OCI-M1 (cell line): ENCODE data around the gene OSBPL5.

Source experiments
- DNase-seq: peaks from one replicate; lab custom pipeline; 2025; lab: John Stamatoyannopoulos, UW

The OSBPL5 gene

DNA sequence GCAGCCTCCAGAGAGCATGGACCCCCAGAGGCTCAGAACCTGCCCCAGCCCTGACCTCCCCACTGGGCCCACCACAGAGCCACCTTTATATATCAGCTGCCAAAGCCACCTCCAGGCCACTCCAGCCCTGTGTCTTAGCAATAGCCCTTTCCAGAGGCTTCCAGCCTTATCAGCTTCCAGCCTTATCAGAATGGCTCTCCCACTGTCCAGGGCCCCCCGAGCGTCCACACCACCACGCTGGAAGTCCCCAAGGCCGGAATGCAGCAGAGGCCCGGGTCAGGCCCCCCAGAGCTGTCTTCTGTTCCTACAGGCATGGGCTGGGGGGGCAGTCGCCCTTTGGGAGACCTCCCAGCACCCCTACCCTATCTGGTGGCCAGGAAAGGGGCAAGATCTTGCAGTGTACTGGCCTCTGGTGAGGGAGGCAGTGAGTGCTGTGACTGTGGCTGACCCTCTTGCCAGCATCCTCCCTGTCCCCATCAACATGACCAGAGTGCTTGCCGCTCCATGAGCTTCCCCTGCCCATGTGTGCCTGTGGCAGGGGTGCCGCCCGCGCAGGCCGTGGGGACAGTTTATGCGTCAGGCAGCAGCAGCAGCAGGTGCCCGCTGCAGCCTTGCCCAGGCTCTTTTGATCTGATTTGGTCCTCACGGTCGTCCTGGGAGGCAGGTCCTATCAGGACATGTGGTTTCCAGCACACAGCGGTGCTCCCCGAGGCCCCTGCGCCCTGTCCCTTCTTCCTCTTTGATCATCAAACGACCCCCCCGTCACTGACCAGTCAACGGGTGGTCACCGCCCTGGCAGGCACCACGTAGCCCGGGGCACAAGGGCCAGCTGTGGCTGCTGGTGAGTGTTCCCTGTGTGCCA lies 15.9 kb downstream of the OSBPL5 start:
- no peak for DNase-seq

- DNase-seq, result no peak
Observed at GRCh38 chr11:3148255-3148989, 16.7 kb downstream of the OSBPL5 start.

GRCh38 chr11:3147626-3148025 lies 17.5 kb downstream of the OSBPL5 start:
- DNase-seq, result no peak

DNA sequence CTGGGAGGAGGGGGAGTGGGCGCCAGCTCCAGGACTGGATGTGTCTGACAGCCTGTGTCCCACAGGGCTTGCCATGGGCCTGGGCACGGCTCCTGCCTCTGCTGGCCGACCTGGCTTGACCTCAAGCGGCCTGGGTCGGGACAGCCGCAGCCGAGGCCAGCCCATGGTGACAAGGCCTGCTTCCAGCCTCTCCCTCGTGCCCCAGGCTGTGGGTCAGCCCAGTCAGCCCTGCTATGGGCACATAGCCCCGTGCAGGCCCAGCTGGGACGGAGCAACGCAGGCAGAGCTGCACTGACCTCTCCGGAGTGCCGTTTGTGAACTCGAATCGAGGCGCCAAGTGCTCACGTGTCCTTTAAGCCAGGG lies 17.9 kb downstream of the OSBPL5 start:
- no peak for DNase-seq

- DNase-seq, result no peak
Observed at GRCh38 chr11:3146612-3147256, 18.4 kb downstream of the OSBPL5 start.

GRCh38 chr11:3145206-3145520 lies 19.9 kb downstream of the OSBPL5 start:
- no peak for DNase-seq

GRCh38 chr11:3144296-3145205 lies 20.6 kb downstream of the OSBPL5 start:
- DNase-seq, result no peak

DNA sequence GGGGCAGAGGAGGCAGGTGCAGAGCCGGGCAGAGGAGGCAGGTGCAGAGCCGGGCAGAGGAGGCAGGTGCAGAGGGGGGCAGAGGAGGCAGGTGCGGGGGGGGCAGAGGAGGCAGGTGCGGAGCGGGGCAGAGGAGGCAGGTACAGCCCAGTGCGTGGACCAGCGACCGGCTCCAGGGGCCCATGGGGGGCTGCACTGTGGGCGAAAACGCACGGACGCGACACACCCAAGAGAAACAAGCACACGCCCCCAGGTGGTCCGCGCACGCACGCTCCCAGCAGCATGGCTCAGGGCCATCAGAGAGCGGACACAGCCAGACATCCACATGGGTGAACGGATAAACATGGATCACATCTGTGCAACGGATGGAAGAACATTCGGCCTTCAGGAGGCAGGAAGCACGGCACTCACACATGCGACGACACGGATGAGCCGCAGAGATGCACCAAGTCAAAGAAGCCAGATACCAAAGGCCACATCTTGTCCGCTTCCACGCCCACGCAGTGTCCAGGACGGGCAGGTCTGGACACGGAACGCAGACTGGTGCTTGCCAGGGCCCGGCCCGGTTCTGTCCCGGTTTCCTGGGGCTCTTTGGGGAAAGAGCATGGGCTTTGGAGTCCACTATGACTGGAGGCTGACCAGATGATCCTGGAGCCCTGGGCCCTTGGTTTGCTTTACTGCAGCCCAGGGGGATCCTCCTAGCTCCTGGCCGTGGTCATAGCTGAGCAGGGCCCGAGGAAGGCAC lies 21.8 kb downstream of the OSBPL5 start:
- no peak for DNase-seq

DNA sequence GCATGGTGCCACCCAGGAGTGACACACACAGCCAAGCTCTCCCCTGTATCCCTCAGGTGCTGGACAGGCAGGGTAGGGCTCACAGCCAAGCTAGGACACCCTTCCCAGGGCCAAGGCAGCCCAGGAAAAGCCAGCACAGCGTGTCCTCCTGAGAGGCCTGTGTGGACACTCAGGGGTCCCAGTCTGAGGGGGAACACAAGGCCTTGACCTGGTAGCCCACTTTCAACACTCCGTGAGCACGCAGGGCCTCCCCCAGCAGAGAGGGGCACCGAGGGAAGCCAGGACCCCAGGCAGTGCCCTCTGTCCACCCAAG lies 24.9 kb downstream of the OSBPL5 start:
- no peak for DNase-seq

DNA sequence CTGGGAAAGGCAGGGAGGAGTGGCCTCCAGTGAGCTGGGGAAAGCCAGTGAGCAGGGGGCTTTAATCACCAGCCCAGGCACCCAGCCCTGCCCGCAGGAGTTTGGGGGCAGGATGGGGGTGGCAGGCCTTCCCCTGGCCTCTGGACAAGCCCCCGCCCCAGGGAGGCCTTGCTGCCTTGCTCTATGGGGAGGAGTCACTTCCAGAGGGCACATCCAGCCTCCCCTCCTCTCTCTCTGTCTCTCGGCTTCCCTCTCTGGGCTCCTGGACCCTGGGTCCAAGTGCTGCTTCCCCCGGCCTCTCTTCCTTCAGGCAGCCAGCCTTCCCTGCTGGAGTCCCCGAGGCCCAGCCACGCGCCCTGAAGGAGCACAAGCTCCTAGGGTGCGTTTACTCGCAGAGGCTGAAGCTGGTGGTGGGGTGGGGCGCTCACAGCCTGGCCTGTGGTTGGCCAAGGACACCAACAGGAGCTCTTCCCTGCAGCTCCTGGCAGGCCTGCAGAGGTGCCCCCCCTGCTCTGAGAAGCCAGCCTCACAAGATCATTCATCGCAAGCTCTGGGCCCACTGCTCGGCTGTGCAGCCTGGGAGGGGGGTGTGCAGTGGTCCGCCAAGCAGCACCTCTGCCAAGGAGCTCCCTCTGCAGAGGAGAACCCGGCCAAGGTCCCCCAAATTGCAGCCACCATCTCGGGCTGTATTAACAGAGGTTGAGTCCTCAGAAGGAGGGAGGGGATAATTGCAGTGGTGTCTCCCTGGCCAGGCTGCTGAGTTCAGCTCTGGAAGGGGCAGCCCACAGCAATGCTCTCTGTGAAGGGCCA lies 25.4 kb downstream of the OSBPL5 start:
- DNase-seq, result no peak

DNA sequence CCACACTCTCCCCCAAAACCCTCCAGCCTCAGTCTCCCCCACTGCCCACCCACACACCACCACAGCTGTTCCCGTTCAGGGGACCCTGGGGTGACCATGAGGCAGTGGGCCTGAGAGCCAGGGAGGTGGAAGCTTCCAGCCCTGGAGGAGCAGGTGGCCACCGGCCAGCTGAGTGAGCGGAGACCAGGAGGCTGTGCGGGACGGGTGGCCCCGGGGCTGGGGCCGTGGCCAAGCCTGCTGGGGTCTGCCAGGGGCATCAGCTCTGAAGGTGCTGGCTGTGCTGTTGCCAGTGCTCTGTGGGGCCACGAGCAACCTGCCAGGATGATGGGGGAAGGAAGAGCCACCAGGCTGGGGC lies 26.0 kb downstream of the OSBPL5 start:
- no peak for DNase-seq

DNA sequence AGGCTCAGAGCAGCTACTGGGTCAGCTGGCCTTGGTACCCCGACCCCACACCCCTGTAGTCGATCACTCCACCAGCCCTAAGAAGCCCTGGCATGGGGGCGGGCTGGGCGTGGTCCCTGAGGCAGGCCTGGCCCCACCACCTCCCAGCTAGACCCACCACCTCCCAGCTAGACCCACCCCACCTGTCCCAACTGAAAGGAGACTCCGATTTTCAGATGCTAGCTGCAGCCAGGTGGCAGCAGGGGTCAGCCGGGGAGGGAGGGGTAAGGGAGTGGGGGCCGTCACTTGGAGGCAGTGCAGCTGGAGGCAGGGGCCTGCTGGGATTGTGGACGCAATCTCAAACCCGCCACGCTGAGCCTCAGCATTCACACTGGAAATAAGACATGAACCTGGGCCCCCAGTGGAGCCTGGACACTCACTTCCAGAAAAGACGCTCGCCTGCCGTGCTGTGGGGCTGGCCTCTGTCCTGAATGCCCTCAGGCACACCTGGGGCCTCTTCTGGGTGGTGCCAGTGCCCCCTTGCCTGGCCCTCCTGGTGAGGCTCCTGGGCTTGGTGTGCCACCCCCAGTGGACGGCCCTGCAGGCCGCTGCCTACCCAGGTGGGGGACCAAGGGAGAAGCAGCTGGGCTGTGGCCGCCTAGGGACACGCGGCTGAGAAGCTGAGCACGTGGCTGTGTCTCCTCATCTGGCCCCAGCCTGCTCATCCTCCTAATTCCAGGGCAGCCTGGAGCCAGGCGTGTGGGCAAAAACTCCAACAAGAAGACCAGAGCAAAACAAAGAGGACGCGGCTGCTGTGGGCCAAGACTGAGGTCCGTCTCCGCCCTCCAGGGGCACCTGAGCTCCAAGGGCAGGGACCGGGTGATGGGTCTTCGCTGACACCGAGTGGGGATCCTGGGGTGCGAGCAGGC lies 26.7 kb downstream of the OSBPL5 start:
- no peak for DNase-seq

DNA sequence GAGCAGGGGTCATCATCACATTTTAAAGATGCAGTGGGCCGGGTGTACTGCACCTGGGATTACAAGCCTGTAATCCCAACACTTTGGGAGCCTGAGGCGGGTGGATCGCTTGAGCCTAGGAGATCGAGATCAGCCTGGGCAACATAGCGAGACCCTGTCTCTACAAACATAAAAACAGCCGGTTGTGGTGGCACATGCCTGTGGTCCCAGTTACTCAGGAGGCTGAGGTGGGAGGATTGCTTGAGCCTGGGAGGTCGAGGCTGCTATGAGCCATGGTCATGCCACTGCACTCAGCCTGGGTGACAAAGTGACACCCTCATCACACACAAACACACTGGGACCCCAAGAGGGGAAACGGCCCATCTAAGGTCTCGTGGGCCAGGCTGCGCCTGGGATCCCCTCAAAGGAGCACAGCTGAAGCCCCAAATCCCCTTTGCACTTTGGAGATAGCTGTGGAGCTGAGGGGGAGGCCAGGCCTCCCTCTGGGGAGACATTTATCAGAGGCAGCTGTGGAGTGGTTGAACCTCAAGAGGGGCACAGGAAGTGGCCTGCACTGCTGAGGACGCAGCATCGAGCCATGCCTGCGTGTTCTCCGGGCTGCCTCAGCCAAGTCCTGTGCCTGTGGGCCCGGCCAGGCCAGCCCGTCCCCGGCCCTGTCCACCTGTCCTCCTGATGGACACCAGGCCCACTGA lies 27.5 kb downstream of the OSBPL5 start:
- no peak for DNase-seq

- DNase-seq, result no peak
Observed at GRCh38 chr11:3136546-3137455, 28.3 kb downstream of the OSBPL5 start.

- no peak for DNase-seq
Observed at GRCh38 chr11:3135481-3136440, 29.3 kb downstream of the OSBPL5 start.

DNA sequence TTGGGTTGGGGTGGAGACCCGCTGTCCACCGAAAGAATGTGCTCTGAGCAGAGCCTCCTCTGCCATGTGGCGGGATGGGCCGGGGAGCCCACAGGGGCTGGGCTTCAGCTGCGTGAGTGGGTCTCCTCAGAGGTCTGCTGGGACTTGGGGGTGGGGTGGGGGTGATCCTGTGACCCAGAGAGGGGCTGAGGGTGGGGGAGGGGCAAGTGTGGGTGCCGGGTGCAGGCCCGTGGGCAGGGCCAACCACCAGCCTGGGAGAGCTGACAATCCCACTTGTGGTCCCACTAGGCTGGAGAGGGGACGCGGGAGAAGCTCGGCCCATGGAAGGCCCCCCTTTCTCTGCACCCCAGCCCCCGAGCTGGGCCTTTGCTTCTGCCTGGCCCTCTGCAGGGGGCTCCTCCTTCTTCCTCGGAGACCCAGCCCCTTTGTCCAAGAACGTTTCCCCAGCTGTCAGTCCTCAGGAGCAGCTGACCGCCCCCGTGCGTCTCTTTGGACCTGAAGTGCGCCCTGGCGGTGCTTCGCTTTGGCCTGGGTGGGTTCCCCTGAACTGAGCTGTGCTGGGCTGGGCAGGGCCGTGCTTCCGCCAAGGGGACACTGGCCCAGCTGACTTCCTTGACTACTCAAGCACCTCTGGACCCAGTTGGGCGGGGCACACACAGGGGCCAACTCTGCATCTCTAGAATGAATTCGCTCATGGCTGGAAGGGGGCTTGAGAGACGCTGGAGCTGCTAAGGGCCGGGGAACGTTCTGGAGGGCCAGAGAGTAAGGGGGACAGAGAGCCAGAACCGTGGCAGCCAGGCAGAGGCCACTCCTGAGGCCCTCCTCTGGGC lies 30.2 kb downstream of the OSBPL5 start:
- DNase-seq, result no peak
